Coronary artery (tissue), 2 donors: ENCODE results near the gene SIRT2.
"Not testable (repeated sequence)": the region's sequence is repeated elsewhere in the genome, so short reads cannot be mapped to it uniquely, and the experiment has no call there.

Experiments
- DNase-seq: peaks from one replicate; pipeline ENCODE4 v3.0.0-alpha.2; 2017; ENCODE audit warnings: low spot score
- H3K27ac ChIP-seq, 2 donors: fragments of 200-600 bp; sonication (generic); one replicate each; pipeline ENCODE4 v1.5.1; 2016 to 2019
- H3K4me3 ChIP-seq: fragments of 200-600 bp; sonication (generic); 2 replicates; pipeline ENCODE4 v1.5.1; 2016; ENCODE audit warnings: mild to moderate bottlenecking, moderate library complexity
- CTCF ChIP-seq: fragments of 200-600 bp; sonication (generic); IDR thresholded peaks from one replicate; pipeline ENCODE4 v1.5.1; 2019; ENCODE audit warnings: antibody characterized with exemption

The SIRT2 gene

GRCh38 chr19:38899447-38900201 lies at the start of gene SIRT2, which contains the start of gene NFKBIB:
Gene SIRT2, minus strand, starts transcription at chr19:38899618. Its CDS starts 97 bp downstream, at chr19:38899521.
Gene NFKBIB, plus strand, starts transcription at chr19:38899969. Its CDS starts 64 bp downstream, at chr19:38900033.
- no peak for TF ChIP-seq CTCF
- peak; percentile 100 for DNase-seq
- peak within 1 kb of the TSS; percentile 91 to 94 for H3K27ac ChIP-seq
- H3K4me3 ChIP-seq = peak within 1 kb of the TSS; percentile 91

GRCh38 chr19:38946229-38947010 lies 47.0 kb upstream of the SIRT2 start:
- TF ChIP-seq CTCF = no peak
- DNase-seq = no peak

GRCh38 chr19:38945562-38946228 lies 46.3 kb upstream of the SIRT2 start:
- no peak for DNase-seq
- Histone ChIP-seq H3K4me3 (no peak overlapping the region), H3K27ac (no peak overlapping the region)
- no peak for TF ChIP-seq CTCF

More at GRCh38 chr19:38946229-38947010, 47.0 kb upstream of the SIRT2 start:
- no peak overlapping the region for H3K27ac ChIP-seq
- no peak overlapping the region for H3K4me3 ChIP-seq

GRCh38 chr19:38944981-38945506 lies 45.6 kb upstream of the SIRT2 start:
- no peak overlapping the region for H3K4me3 ChIP-seq
- no peak for TF ChIP-seq CTCF
- no peak for DNase-seq
- no peak overlapping the region for H3K27ac ChIP-seq

GRCh38 chr19:38942471-38943181 lies 43.2 kb upstream of the SIRT2 start:
- no peak for DNase-seq
- Histone ChIP-seq H3K4me3 (no peak overlapping the region), H3K27ac (no peak overlapping the region)
- no peak for TF ChIP-seq CTCF

- Histone ChIP-seq H3K4me3 (no peak overlapping the region), H3K27ac (no peak overlapping the region)
- no peak for DNase-seq
- no peak for TF ChIP-seq CTCF
These were observed 42.6 kb upstream of the SIRT2 start for GRCh38 chr19:38941979-38942378.

- not testable (repeated sequence) for DNase-seq
These were observed 42.0 kb upstream of the SIRT2 start for GRCh38 chr19:38941466-38941865.

More at GRCh38 chr19:38941466-38941865, 42.0 kb upstream of the SIRT2 start:
- H3K4me3 ChIP-seq, H3K27ac ChIP-seq: not testable (repeated sequence)
